HEK293 (cell line): ENCODE measurements around the gene RFPL1.

Source experiments
- YY1 ChIP-seq: fragments of 450-650 bp; formaldehyde crosslinking; IDR thresholded peaks from 2 replicates; pipeline ENCODE4 v1.5.1; 2018; ENCODE audit warnings: missing biosample characterization, missing genetic modification characterization
- ZBTB7A ChIP-seq: fragments of 450-650 bp; formaldehyde crosslinking; IDR thresholded peaks from 2 replicates; pipeline ENCODE4 v1.5.1; 2016; ENCODE audit warnings: low read depth, missing biosample characterization, missing genetic modification characterization
- ZBTB8A ChIP-seq: fragments of 450-650 bp; formaldehyde crosslinking; IDR thresholded peaks from 2 replicates; pipeline ENCODE4 v1.5.1; 2016; ENCODE audit warnings: missing biosample characterization, missing genetic modification characterization
- ZEB2 ChIP-seq: fragments of 450-650 bp; formaldehyde crosslinking; IDR thresholded peaks from 2 replicates; pipeline ENCODE4 v1.5.1; 2016; ENCODE audit warnings: missing biosample characterization, missing genetic modification characterization
- ZFP69B ChIP-seq: fragments of 450-650 bp; formaldehyde crosslinking; IDR thresholded peaks from 2 replicates; pipeline ENCODE4 v1.5.1; 2016; ENCODE audit warnings: missing biosample characterization, missing genetic modification characterization
- ZNF16 ChIP-seq: fragments of 450-650 bp; formaldehyde crosslinking; IDR thresholded peaks from 2 replicates; pipeline ENCODE4 v1.5.1; 2016; ENCODE audit warnings: low read depth, missing biosample characterization, missing genetic modification characterization
- ZNF555 ChIP-seq: fragments of 450-650 bp; formaldehyde crosslinking; conservative IDR thresholded peaks from 2 replicates; pipeline ENCODE4 v1.5.1; 2017; ENCODE audit warnings: missing biosample characterization, mild to moderate bottlenecking, missing genetic modification characterization, inconsistent platforms
- ZNF629 ChIP-seq: fragments of 450-650 bp; formaldehyde crosslinking; IDR thresholded peaks from 2 replicates; pipeline ENCODE4 v1.5.1; 2017; ENCODE audit warnings: missing biosample characterization, missing genetic modification characterization
- ZNF747 ChIP-seq: fragments of 450-650 bp; formaldehyde crosslinking; IDR thresholded peaks from 2 replicates; pipeline ENCODE4 v1.5.1; 2016; ENCODE audit warnings: missing biosample characterization, missing genetic modification characterization
- TF ChIP-seq, protein P1 (sequence below): fragments of 450-650 bp; formaldehyde crosslinking; IDR thresholded peaks from 2 replicates; pipeline ENCODE4 v1.5.1; 2016; ENCODE audit warnings: missing biosample characterization, missing genetic modification characterization
- TF ChIP-seq, protein P2 (sequence below): fragments of 450-650 bp; formaldehyde crosslinking; IDR thresholded peaks from 2 replicates; pipeline ENCODE4 v1.5.1; 2016; ENCODE audit warnings: missing biosample characterization, missing genetic modification characterization

DNA sequence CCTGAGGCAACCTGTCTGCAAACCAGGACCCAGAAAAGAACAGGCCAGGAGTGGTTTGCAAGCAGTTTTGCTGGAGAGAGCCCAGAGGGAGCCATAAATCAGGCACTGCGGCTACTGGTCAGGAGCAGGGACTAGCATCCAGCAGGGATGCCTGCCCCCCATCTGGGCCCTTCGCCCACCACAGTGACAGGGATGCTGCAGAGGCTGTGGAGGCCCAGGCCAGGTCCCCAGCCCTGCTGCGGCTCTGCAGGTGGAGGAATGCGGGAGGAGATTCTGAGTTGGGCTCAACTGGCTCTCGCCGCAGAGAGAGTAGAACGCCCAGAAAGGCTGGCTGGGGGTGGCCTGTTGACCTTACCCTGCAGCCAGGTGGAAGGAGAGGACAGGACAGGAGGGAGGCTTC, 25.2 kb downstream of the RFPL1 start:
- TF ChIP-seq, protein P1, sequence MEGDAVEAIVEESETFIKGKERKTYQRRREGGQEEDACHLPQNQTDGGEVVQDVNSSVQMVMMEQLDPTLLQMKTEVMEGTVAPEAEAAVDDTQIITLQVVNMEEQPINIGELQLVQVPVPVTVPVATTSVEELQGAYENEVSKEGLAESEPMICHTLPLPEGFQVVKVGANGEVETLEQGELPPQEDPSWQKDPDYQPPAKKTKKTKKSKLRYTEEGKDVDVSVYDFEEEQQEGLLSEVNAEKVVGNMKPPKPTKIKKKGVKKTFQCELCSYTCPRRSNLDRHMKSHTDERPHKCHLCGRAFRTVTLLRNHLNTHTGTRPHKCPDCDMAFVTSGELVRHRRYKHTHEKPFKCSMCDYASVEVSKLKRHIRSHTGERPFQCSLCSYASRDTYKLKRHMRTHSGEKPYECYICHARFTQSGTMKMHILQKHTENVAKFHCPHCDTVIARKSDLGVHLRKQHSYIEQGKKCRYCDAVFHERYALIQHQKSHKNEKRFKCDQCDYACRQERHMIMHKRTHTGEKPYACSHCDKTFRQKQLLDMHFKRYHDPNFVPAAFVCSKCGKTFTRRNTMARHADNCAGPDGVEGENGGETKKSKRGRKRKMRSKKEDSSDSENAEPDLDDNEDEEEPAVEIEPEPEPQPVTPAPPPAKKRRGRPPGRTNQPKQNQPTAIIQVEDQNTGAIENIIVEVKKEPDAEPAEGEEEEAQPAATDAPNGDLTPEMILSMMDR (tag by site-specific recombination) = no peak
- no peak for TF ChIP-seq YY1 (tag by site-specific recombination)
- no peak for TF ChIP-seq ZFP69B (tag by site-specific recombination)
- TF ChIP-seq ZEB2 = no peak
- TF ChIP-seq ZBTB7A (tag by site-specific recombination) = no peak
- TF ChIP-seq ZBTB8A = no peak
- TF ChIP-seq ZNF16 (tag by site-specific recombination) = no peak
- TF ChIP-seq, protein P2, sequence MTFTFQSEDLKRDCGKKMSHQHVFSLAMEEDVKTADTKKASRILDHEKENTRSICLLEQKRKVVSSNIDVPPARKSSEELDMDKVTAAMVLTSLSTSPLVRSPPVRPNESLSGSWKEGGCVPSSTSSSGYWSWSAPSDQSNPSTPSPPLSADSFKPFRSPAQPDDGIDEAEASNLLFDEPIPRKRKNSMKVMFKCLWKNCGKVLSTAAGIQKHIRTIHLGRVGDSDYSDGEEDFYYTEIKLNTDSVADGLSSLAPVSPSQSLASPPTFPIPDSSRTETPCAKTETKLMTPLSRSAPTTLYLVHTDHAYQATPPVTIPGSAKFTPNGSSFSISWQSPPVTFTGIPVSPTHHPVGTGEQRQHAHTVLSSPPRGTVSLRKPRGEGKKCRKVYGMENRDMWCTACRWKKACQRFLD = no peak
- no peak for TF ChIP-seq ZNF629 (tag by site-specific recombination)
- TF ChIP-seq ZNF555 = no peak
- no peak for TF ChIP-seq ZNF747 (tag by site-specific recombination)
